ELR (cell line): Measurements from ENCODE around the gene BCKDK.
"Not testable (repeated sequence)": the region's sequence is repeated elsewhere in the genome, so short reads cannot be mapped to it uniquely, and the experiment has no call there.

Experiments used
- DNase-seq: peaks from one replicate; pipeline ENCODE4 v3.0.0-alpha.2; 2015; ENCODE audit warnings: low read depth

Gene BCKDK

DNA sequence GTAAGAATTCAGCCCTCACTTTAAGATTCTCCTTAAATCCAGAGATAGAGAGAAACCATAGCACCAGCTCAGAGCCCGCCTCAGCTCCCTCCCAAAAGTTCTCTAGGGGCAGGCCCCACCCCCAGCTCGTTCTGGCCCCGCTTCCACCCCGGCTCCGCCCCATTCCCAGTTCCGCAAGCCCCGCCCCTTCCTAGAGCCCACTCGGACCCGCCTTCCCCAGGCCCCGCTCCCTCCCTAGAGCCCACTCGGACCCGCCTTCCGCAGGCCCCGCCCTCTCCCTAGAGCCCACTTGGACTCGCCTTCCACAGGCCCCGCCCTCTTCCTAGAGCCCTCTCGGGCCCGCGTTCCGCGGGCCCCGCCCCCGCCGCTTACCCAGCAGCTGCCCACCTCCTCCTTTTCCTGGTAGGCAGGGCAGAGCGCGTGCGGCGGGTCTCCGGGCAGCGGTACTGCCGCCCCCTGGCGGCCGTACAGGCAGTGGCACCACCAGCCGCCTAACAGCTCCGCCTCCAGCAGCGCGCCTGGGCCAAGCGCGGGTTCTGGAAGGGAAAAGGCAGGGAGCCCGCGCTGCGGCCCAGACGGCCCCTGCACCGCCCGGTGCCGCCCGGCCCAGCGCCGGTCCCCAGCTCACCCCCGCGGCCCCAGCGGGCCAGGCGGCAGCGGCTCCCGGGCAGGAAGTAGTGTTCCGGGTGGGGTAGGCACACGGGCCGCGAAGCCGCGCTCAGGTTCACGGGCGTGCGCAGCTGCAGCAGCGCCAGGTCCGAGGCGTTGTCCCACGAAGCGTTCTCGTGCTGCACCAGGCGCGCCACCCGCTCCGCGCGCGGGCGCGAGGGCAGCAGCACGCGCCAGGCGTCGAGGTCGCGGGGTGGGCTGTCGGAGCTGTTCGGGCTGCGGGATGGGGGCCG, 34.2 kb downstream of the BCKDK start:
- peak; percentile 99 for DNase-seq

DNA sequence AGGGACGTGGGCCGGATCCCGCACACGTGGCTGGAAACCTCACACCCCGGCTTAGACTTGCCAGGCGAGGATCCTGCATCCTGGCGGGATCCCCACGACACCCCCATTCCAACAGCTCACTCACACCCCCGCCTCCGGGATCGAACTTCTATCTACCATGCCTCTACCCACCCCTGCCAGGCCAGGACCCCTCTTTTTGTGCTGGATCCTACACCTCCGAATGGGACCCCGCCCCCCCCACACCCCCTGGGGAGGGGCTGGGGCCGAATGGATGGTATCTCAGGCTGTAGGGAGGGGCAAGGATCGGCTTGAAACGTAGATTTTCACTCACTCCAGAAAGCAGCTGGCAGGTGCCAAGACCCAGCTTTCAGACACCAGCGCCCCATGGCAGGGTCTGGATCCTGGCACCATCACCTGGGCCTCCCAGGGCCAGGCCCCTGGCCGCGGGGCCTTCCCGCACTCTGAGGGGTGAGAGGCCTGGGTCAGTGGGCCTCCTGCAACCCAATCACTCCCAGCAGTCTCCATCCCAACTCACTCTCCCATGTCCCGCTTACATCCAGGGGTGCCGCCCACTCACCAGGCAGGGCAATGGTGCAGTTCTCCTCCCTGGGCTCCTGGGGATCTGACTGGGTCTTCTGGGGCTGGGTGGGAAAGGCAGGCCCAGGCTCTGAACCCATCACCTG, 35.0 kb downstream of the BCKDK start:
- no peak for DNase-seq

DNA sequence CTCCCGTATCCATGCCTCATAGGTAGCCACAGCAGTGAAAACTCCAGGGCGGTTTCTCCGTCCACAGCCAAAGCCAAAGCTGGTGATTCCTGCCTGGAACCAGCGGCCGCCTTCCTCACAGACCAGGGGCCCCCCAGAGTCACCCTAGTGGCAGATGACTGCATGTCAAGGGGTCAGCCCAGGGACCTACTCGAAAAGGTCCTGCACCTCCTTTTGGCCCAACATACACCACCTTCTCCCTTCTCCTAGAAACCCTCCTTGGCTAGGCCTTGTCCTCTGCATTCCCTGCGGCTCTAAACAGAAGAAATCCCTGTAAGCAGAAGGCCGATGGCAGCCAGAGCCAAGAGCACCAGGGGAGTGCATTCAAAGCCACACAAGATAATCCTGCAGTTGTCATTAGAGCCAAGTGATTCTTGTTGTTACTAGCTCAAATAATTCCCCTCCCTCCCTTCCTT, 35.5 kb downstream of the BCKDK start:
- no peak for DNase-seq

DNA sequence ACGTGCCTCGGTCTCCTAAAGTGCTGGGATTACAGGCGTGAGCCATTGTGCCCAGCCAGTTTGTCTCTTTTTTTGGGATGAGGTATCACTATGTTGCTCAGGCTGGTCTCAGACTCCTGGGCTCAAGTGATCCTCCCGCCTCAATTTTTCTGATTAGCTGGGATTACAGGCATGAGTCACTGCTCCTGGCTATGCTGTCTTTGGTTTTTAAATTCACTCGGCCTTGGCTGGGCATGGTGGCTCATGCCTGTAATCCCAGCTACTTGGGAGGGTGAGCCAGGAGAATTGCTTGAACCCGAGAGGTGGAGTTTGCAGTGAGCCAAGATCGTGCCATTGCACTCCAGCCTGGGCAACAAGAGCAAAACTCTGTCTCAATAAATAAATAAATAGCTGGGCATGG, 36.2 kb downstream of the BCKDK start:
- not testable (repeated sequence) for DNase-seq

DNA sequence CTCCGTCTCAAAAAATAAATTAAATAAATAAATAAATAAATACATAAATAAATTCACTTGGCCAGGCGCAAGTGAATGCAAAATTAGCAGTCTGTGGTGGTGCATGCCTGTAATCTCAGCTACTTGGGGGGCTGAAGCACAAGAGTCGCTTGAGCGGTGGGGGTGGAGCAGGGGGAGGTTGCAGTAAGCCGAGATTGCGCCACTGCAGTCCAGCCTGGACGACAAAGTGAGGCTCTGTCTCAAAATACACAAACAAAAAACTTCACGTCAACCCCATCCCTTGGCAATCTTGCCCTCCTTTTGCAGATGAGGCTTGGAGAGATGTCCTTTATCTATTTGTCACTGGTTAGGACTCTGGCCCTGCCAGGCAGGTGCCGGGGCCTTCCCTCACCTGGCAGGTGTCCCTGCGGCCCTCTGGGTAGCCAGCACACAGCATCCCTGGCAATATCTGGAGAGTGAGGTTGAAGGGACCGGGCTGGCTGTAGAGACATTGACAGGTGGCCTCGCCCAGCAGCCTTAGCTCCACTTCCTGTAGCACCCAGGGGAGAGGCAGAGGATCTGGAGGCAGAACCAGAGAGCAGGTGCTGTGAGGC, 37.3 kb downstream of the BCKDK start:
- no peak for DNase-seq

DNA sequence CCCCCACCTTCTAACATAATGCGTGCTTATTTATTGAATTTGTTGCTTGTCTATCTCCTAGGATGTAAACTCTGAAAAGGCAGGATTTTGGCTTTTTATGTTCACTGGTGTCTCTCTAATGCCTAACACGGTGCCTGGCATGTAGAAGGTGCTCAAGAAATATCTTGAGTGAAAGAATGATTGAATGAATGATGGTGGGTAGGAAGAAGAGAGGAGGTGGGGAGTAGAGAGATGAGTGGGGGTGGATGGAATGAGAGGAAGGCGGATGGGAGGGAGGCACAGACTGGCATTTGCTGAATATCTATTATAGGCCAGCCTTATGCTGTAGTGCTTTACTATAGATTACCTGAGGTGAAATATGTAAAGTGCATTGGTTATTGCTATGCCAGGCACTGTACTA, 39.4 kb downstream of the BCKDK start:
- DNase-seq, result no peak

DNA sequence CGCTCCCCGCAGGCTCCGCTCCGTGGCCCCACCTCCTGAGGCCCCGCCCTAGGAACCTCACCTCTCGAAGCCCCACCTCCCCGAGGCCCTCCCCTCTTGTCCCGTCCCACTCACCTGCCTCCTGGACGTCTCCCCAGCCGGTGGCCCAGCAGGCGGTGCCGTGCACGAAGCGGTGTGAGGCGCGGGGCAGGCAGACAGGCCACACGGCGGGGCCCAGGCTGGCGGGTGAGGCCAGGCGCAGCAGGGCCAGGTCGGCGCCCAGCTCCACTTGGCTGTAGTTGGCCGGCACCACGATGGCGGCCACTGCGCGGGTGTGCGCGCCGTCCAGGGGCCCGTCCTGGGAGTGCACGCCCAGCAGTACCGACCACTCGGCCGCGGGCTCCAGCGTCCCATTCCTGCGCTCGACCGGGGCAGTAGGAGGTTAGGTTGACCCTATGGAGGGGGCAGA, 40.1 kb downstream of the BCKDK start:
- no peak for DNase-seq

DNA sequence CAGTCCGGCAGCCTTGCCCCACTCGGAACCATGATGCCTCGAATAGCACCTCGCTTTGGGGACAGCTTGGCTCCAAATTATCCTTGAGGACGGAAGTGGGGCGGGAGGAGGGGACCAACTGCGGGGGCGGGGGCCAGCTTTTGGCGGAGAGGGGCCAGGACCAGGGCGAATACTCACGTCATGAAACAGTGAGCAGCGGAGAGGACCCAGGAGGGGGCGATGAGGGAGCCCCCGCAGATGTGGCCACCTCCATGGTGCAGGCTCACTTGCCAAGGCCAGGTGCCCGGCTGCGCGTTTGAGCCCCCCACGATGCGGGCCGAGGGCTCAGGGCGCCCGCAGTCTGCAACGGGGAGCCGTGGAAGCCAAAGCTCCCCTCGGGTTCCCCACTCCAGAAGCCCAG, 40.7 kb downstream of the BCKDK start:
- DNase-seq, result no peak

DNA sequence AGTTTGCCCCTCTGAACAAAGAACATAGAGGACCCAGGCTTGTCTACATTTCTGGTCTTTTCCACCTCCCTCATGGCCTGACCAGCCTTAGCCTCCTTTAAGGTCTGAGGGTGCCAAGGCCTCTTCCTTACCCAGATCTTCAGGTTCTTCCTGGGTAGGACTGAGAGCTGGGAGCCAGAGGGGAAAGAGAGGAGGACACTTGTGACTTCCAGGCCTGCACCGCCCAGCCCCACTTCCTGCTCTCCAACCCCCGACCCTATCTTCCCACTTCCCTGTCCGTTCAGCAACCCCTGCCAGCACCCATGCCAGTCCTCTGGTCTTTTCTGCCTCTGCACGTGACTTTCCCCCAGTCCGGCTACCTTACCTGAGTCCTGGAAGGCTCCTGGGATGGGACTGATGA, 41.1 kb downstream of the BCKDK start:
- DNase-seq, result no peak

DNA sequence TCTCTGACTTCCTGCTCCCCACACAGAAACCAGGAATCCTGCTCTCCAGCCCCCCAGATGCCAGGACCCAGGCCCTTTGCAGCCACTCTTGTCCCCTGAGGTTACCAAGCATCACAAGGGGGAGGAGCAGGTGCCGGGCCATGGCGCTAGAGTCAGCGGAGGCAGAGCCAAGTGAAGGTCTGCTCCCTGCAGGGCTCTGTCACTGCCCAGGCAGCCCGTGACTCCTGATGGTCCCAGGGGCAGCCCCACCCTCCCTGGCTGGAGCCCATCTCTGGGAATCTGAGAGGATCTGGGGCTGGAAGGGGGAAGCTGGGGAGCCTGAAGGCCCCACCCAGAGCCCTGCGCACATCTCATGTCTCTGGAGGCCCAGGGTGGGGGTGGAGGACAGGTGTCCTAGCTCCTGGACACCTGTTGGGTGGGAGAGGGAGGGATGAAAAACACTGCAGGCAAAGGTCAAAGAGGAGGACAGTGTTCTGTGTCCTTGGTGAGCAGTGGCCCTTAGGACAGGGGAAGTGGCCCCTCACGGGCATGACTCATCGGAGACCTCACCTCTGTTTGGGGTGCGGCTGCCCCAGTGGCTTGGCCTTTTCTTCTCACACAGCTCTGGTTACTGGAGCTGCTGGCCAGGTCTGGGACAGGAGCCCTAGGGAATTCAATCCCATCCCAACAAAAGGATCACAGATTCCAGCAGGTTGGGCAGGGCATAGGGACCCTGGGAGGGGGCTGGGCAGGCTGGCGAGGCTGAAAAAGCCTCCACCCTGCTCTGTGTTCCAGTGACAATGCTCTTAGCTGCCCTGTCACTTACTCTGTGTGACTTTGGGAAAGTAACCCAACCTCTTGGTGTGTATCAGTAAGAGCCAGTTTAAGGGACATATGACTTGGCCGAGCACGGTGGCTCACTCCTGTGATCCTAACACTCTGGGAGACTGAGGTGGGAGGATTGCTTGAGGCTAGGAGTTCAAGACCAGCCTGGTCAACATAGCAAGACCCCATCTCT, 42.0 kb downstream of the BCKDK start, which contains the start of gene PRSS36:
Gene PRSS36, minus strand, starts transcription at position 173 of the 997 bp plus-strand sequence. Its CDS starts 31 bp downstream, at position 142.
- no peak for DNase-seq

DNA sequence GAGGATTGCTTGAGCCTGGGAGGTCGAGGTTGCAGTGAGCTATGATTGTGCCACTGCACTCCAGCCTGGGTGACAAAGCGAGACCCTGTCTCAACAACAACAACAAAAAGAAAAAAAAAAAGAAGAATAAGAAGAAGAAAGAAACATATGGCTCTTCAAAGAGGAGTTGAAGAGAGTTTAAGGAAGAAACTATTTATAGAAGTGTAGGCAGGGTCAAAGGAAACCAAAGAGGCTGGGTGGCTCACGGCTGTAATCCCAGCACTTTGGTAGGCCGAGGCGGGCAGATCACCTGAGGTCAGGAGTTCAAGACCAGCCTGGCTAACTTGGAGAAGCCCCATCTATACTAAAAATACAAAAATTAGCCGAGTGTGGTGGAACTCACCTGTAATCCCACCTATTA, 42.8 kb downstream of the BCKDK start:
- not testable (repeated sequence) for DNase-seq

DNA sequence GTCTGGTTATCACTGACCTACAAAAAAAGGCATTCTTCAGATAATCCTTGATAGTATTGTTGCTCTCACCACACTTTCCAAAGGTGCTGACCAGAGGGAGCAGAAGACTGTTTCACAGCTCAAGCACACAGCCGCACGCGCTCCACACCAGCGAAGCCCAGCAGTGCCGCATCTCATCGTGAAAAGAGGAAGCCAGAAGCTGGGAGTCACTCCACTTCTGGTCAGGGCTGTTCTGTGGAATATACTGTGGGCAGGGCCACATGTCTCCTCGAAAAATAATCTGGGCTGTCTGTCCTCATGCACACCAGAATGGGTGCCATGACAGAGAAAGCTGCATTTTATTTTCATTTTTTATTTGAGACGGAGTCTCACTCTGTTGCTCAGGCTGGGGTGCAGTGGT, 49.0 kb downstream of the BCKDK start:
- no peak for DNase-seq
